HG02852 (cell line): ENCODE measurements around the gene LAX1.
"Not testable (repeated sequence)": the region's sequence is repeated elsewhere in the genome, so short reads cannot be mapped to it uniquely, and the experiment has no call there.

Experiments
- ATAC-seq: cut with Tn5 transposase; IDR thresholded peaks from one replicate; pipeline ENCODE4 v1.9.1; 2021; ENCODE audit warnings: mild to moderate bottlenecking, moderate library complexity; ENCODE audit not compliant: unreplicated experiment

LAX1 gene

GRCh38 chr1:203765029-203765837, at the start of gene LAX1:
LAX1 (plus strand) TSS chr1:203765183; CDS start chr1:203765566, 383 bp downstream.
- peak; percentile 82 for ATAC-seq

- no peak for ATAC-seq
Measured at GRCh38 chr1:203717120-203717519, 47.9 kb upstream of the LAX1 start.

GRCh38 chr1:203720242-203720641, 44.7 kb upstream of the LAX1 start:
- no peak for ATAC-seq

- ATAC-seq, result no peak
Measured at GRCh38 chr1:203722909-203723308, 42.1 kb upstream of the LAX1 start.

GRCh38 chr1:203726417-203726867, 38.5 kb upstream of the LAX1 start:
- no peak for ATAC-seq

- no peak for ATAC-seq
Measured at GRCh38 chr1:203733009-203733863, 31.7 kb upstream of the LAX1 start.

- ATAC-seq, result no peak
Measured at GRCh38 chr1:203742436-203742835, 22.5 kb upstream of the LAX1 start.

- ATAC-seq, result no peak
Measured at GRCh38 chr1:203743091-203743571, 21.9 kb upstream of the LAX1 start.

GRCh38 chr1:203744075-203744972, 20.7 kb upstream of the LAX1 start:
- peak; percentile 69 for ATAC-seq

GRCh38 chr1:203746281-203746680, 18.7 kb upstream of the LAX1 start:
- no peak for ATAC-seq

- no peak for ATAC-seq
Measured at GRCh38 chr1:203751051-203751450, 13.9 kb upstream of the LAX1 start.

GRCh38 chr1:203751618-203752361, 13.2 kb upstream of the LAX1 start:
- ATAC-seq, result not testable (repeated sequence)

- peak; percentile 73 for ATAC-seq
Measured at GRCh38 chr1:203754455-203754864, 10.5 kb upstream of the LAX1 start.

- ATAC-seq, result no peak
Measured at GRCh38 chr1:203756036-203756435, 8.9 kb upstream of the LAX1 start.

- ATAC-seq, result not testable (repeated sequence)
Measured at GRCh38 chr1:203758749-203759148, 6.2 kb upstream of the LAX1 start.

GRCh38 chr1:203760506-203760905, 4.5 kb upstream of the LAX1 start:
- no peak for ATAC-seq

- not testable (repeated sequence) for ATAC-seq
Measured at GRCh38 chr1:203761958-203762357, 3.0 kb upstream of the LAX1 start.

- ATAC-seq, result no peak
Measured at GRCh38 chr1:203763505-203763904, 1.5 kb upstream of the LAX1 start.

GRCh38 chr1:203764105-203765028, 616 bp upstream of the LAX1 start:
- no peak for ATAC-seq
